K562 (cell line): ENCODE data around the gene TRABD2B. TPM values are rescaled to one million over a fixed set of nuclear protein-coding genes. Genes with fewer than 3 reads are reported as not detected.

Experiments
- ATAC-seq: fragments of 200-7000 bp; cut with Tn5 transposase; 3 replicates; pipeline ENCODE4 v1.9.1; 2020; ENCODE audit warnings: moderate library complexity
- BruUV-seq: library from RNA; stranded (reverse); fragments of 400-500 nt; replicated peaks from 2 replicates; lab custom pipeline; 2021; lab: Mats Ljungman, UMichigan
- CTCF ChIA-PET: fragments of 300-600 bp; formaldehyde crosslinking; extraction: SDS; loops from one replicate; lab custom pipeline; 2021; ENCODE audit warnings: low intra/inter-chr PET ratio; lab: Yijun Ruan, JAX
- POLR2A ChIA-PET: fragments of 300-600, 350-650 bp; sonication (Branson Sonifier 250); formaldehyde crosslinking; extraction: SDS; loops from one replicate; lab custom pipeline; 2021; ENCODE audit warnings: antibody characterized with exemption, inconsistent platforms; lab: Yijun Ruan, JAX
- DNase-seq, 4 experiments: peaks; one replicate each; pipeline versions ENCODE4 v3.0.0 to v3.0.0-alpha.2; 2011 to 2018; ENCODE audit warnings: low spot score in 3 of 4, mixed read lengths in 3 of 4; ENCODE audit errors: extremely low read depth in 1 of 4
- FAIRE-seq: peaks from 2 replicates; lab custom pipeline; 2011; peaks lifted over from hg19 to GRCh38; lab: Jason Lieb, UNC
- H2AFZ ChIP-seq: 2 replicates; pipeline ENCODE4 v1.6.0; 2011; ENCODE audit warnings: low read depth, low read length, control low read depth, inconsistent platforms
- H3K27ac ChIP-seq: fragments of 200-600 bp; 3 replicates; pipeline ENCODE4 v1.8.0; 2011; ENCODE audit warnings: low read depth, mild to moderate bottlenecking, control low read depth, inconsistent platforms, low read length, moderate library complexity, mixed read lengths; ENCODE audit errors: extremely low read depth
- H3K27me3 ChIP-seq, 2 experiments: fragments of 300-600 bp in 1 of 2; 2 replicates in 1 of 2; 3 replicates in 1 of 2; pipeline versions ENCODE4 v1.6.0 to v1.8.0; 2011; ENCODE audit warnings: inconsistent platforms in 2 of 2, low read length in 2 of 2, mild to moderate bottlenecking in 1 of 2, mixed read lengths in 1 of 2, moderate library complexity in 1 of 2; ENCODE audit not compliant: control insufficient read depth in 2 of 2, insufficient read depth in 2 of 2
- H3K36me3 ChIP-seq: fragments of 300-600 bp; 3 replicates; pipeline ENCODE4 v1.8.0; 2011; ENCODE audit warnings: mild to moderate bottlenecking, low read length, inconsistent platforms; ENCODE audit not compliant: control insufficient read depth, insufficient read depth
- H3K4me1 ChIP-seq, 2 experiments: fragments of 200-600 bp in 1 of 2; replicated peaks in 1 of 2; 2 replicates in 1 of 2; 3 replicates in 1 of 2; pipeline versions ENCODE4 v1.5.1 to v1.8.0; 2011; ENCODE audit warnings: inconsistent platforms in 2 of 2, low read length in 2 of 2, mild to moderate bottlenecking in 1 of 2, mixed read lengths in 1 of 2, moderate library complexity in 1 of 2; ENCODE audit not compliant: control insufficient read depth in 2 of 2, insufficient read depth in 2 of 2
- H3K4me2 ChIP-seq: 2 replicates; pipeline ENCODE4 v1.6.1; 2011; ENCODE audit warnings: low read length, control low read depth, inconsistent platforms, mixed read lengths; ENCODE audit not compliant: insufficient read depth
- H3K4me3 ChIP-seq: fragments of 200-600 bp; sonication (generic), shearing (Covaris generic); 2 replicates; pipeline ENCODE4 v1.5.1; 2016; ENCODE audit warnings: control low read depth, inconsistent platforms
- H3K79me2 ChIP-seq: fragments of 200-600 bp; 3 replicates; pipeline ENCODE4 v1.8.0; 2011; ENCODE audit warnings: low read length, inconsistent platforms; ENCODE audit not compliant: control insufficient read depth, insufficient read depth
- H3K9ac ChIP-seq, 2 experiments: 2 replicates each; pipeline versions ENCODE4 v1.6.0 to v1.6.1; 2011; ENCODE audit warnings: low read depth in 2 of 2, low read length in 2 of 2, control low read depth in 1 of 2, inconsistent platforms in 1 of 2, mild to moderate bottlenecking in 1 of 2, mixed read lengths in 1 of 2; ENCODE audit not compliant: insufficient read depth in 1 of 2
- H3K9me1 ChIP-seq: one replicate; pipeline ENCODE4 v1.6.0; 2011; ENCODE audit warnings: inconsistent platforms, mild to moderate bottlenecking, low read length, moderate library complexity; ENCODE audit not compliant: control insufficient read depth, insufficient read depth
- H3K9me3 ChIP-seq: replicated peaks from 2 replicates; pipeline ENCODE4 v1.5.1; 2011; ENCODE audit warnings: low read depth, low read length, inconsistent platforms; ENCODE audit not compliant: control insufficient read depth, insufficient read depth
- H4K20me1 ChIP-seq: replicated peaks from 2 replicates; pipeline ENCODE4 v1.6.1; 2011; ENCODE audit warnings: low read length, inconsistent platforms, mixed read lengths; ENCODE audit not compliant: control insufficient read depth, insufficient read depth
- CREM ChIP-seq: IDR thresholded peaks from 2 replicates; pipeline ENCODE4 v1.6.1; 2014; ENCODE audit warnings: antibody characterized with exemption, low read depth
- DMBX1 ChIP-seq: fragments of 250-450 bp; sonication (Bioruptor Pico); IDR thresholded peaks from 2 replicates; pipeline ENCODE4 v1.8.0; 2022; ENCODE audit warnings: inconsistent platforms, mild to moderate bottlenecking, moderate library complexity, borderline replicate concordance
- DPF2 ChIP-seq: fragments of 450-650 bp; IDR thresholded peaks from 2 replicates; pipeline ENCODE4 v1.6.1; 2016
- ELF1 ChIP-seq: fragments of 200-800 bp; sonication (Bioruptor generic); IDR thresholded peaks from 2 replicates; pipeline ENCODE4 v1.6.1; 2016; ENCODE audit warnings: missing genetic modification characterization, missing compliant biosample characterization
- GABPA ChIP-seq: fragments of 200-800 bp; sonication (Bioruptor generic); conservative IDR thresholded peaks from 2 replicates; pipeline ENCODE4 v1.6.1; 2016; ENCODE audit warnings: low read depth, missing genetic modification characterization, missing compliant biosample characterization
- HSF4 ChIP-seq: fragments of 250-450 bp; sonication (Bioruptor Pico); IDR thresholded peaks from 2 replicates; pipeline ENCODE4 v2.1.2; 2022; ENCODE audit warnings: mild to moderate bottlenecking, moderate library complexity, borderline replicate concordance
- ILK ChIP-seq: fragments of 450-650 bp; IDR thresholded peaks from 2 replicates; pipeline ENCODE4 v1.6.1; 2016; ENCODE audit warnings: missing genetic modification characterization, low read depth, mild to moderate bottlenecking, missing compliant biosample characterization, moderate library complexity, borderline replicate concordance
- RBM22 ChIP-seq: fragments of 200-400 bp; formaldehyde crosslinking; IDR thresholded peaks from 2 replicates; pipeline ENCODE4 v1.6.1; 2018; ENCODE audit warnings: low read length, low read depth; ENCODE audit not compliant: poor library complexity, severe bottlenecking
- SUPT5H ChIP-seq: fragments of 450-650 bp; IDR thresholded peaks from 2 replicates; pipeline ENCODE4 v1.6.1; 2016
- ZFPM2 ChIP-seq: fragments of 250-450 bp; sonication (Bioruptor Pico); IDR thresholded peaks from 2 replicates; pipeline ENCODE4 v1.5.1; 2022; ENCODE audit warnings: mild to moderate bottlenecking
- ZNF134 ChIP-seq: fragments of 250-450 bp; sonication (Bioruptor Pico); conservative IDR thresholded peaks from 2 replicates; pipeline ENCODE4 v1.4.0; 2020
- ZNF232 ChIP-seq: sonication (generic); formaldehyde crosslinking; IDR thresholded peaks from 2 replicates; pipeline ENCODE4 v1.8.0; 2022; ENCODE audit warnings: mild to moderate bottlenecking, missing genetic modification reagents
- ZNF644 ChIP-seq: fragments of 200-800 bp; sonication (Bioruptor generic); IDR thresholded peaks from 2 replicates; pipeline ENCODE4 v1.6.1; 2016; ENCODE audit warnings: low read depth, missing genetic modification characterization, missing compliant biosample characterization
- WGBS: fragments of 100-300 bp; shearing (Covaris generic); methylation state at CpG from one replicate; pipeline ENCODE4 v1.1.6; 2016; ENCODE audit warnings: low coverage, mixed read lengths; ENCODE audit not compliant: insufficient coverage; ENCODE audit errors: missing lambda C conversion rate; 5-methylcytosine and 5-hydroxymethylcytosine counted together
- in situ Hi-C: fragments of 300-500 bp; cut with MboI; formaldehyde crosslinking; loops from 4 replicates; pipeline ENCODE4 v1.15.0; 2018; ENCODE audit warnings: inconsistent platforms, mixed read lengths
- intact Hi-C: fragments of 100-400 bp; cut with micrococcal nuclease; formaldehyde crosslinking; loops from 2 replicates; pipeline ENCODE4 v1.14.2; 2022
- polyA plus RNA-seq, 8 experiments: library from polyadenylated mRNA; depleted of rRNA in 4 of 8; stranded (reverse) in 5 of 8; unstranded in 3 of 8; fragments of >200 nt; fragmentation: Nextera tagmentation in 2 of 8; fragmentation: Illumina TruSeq in 1 of 8; extraction: Ambion mirVana in 2 of 8; extraction: Trizol in 1 of 8; gene quantifications; 2 replicates each; pipeline versions ENCODE4 v1.2.1 to v1.2.3, GENCODE V29; 2011 to 2014; ENCODE audit warnings: inconsistent platforms in 1 of 8, missing spikeins in 1 of 8
- total RNA-seq, 7 experiments: library from RNA; depleted of rRNA in 6 of 7; stranded (reverse); fragments of >200 nt in 6 of 7; fragmentation: Illumina TruSeq in 2 of 7; extraction: Trizol in 2 of 7; gene quantifications; 2 replicates each; pipeline versions ENCODE4 v1.2.1 to v1.2.3, GENCODE V29; 2011 to 2021; ENCODE audit warnings: low replicate concordance in 1 of 7
- TF ChIP-seq, protein P1 (sequence below): fragments of 250-450 bp; sonication (Bioruptor Pico); IDR thresholded peaks from 2 replicates; pipeline ENCODE4 v1.4.0; 2020; ENCODE audit warnings: mild to moderate bottlenecking
- TF ChIP-seq, protein P2 (sequence below): sonication (generic); formaldehyde crosslinking; IDR thresholded peaks from 2 replicates; pipeline ENCODE4 v1.8.0; 2023; ENCODE audit warnings: mild to moderate bottlenecking, missing genetic modification reagents

TRABD2B gene
- total and polyA plus RNA-seq, 9 of the 15 experiments (the other 6 are each of a cell fraction or from before 2014, with no cell fraction given), result not detected

DNA sequence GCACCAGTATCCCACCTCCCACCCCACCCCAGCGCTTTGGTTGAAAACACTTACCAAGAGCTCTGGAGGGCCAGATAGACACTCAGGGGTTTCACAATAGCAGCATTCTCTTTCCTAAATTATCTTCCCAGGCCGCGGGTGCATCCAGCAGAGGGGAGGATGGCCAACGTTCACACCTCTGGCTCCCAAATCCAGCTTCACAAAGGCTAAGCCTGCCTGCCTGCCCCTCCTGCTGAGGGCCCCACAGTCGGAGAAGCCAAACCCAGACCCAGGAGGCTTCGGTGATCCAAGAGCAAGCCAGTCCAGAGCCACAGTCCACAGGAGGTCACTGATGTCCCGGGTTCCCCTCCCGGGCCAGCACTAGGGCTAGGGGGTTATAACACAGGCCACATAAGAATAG is 231.9 kb downstream of the TRABD2B start:
- peaks cover 18% of the 10 kb centered on the region; the same call in 1 of the 2 replicates for H4K20me1 ChIP-seq
- H3K79me2 ChIP-seq, result no peaks in the 10 kb centered on the region
- no peak overlapping the region for H3K4me3 ChIP-seq
- intact Hi-C loops (no loop called here), in situ Hi-C loops (loop anchor here (25.0 kb wide), 1 partner anchor 447 kb away; the partner anchor contains the start of gene SLC5A9)
- DNase-seq, result no peak
- TF ChIP-seq ZNF134 (CRISPR knock-in tag) (no peak), DMBX1 (no peak), ZFPM2 (CRISPR knock-in tag) (no peak), CREM (no peak), RBM22 (no peak), ZNF232 (CRISPR knock-in tag) (no peak), HSF4 (no peak), ILK (tag) (no peak), ELF1 (tag) (no peak), SUPT5H (no peak), GABPA (tag) (no peak), DPF2 (no peak), ZNF644 (no peak)
- TF ChIP-seq, protein P1, sequence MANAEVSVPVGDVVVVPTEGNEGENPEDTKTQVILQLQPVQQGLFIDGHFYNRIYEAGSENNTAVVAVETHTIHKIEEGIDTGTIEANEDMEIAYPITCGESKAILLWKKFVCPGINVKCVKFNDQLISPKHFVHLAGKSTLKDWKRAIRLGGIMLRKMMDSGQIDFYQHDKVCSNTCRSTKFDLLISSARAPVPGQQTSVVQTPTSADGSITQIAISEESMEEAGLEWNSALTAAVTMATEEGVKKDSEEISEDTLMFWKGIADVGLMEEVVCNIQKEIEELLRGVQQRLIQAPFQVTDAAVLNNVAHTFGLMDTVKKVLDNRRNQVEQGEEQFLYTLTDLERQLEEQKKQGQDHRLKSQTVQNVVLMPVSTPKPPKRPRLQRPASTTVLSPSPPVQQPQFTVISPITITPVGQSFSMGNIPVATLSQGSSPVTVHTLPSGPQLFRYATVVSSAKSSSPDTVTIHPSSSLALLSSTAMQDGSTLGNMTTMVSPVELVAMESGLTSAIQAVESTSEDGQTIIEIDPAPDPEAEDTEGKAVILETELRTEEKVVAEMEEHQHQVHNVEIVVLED (CRISPR knock-in tag), result no peak
- TF ChIP-seq, protein P2, sequence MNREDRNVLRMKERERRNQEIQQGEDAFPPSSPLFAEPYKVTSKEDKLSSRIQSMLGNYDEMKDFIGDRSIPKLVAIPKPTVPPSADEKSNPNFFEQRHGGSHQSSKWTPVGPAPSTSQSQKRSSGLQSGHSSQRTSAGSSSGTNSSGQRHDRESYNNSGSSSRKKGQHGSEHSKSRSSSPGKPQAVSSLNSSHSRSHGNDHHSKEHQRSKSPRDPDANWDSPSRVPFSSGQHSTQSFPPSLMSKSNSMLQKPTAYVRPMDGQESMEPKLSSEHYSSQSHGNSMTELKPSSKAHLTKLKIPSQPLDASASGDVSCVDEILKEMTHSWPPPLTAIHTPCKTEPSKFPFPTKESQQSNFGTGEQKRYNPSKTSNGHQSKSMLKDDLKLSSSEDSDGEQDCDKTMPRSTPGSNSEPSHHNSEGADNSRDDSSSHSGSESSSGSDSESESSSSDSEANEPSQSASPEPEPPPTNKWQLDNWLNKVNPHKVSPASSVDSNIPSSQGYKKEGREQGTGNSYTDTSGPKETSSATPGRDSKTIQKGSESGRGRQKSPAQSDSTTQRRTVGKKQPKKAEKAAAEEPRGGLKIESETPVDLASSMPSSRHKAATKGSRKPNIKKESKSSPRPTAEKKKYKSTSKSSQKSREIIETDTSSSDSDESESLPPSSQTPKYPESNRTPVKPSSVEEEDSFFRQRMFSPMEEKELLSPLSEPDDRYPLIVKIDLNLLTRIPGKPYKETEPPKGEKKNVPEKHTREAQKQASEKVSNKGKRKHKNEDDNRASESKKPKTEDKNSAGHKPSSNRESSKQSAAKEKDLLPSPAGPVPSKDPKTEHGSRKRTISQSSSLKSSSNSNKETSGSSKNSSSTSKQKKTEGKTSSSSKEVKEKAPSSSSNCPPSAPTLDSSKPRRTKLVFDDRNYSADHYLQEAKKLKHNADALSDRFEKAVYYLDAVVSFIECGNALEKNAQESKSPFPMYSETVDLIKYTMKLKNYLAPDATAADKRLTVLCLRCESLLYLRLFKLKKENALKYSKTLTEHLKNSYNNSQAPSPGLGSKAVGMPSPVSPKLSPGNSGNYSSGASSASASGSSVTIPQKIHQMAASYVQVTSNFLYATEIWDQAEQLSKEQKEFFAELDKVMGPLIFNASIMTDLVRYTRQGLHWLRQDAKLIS, result no peak
- ChIA-PET POLR2A (interaction anchor here (0.6 to 1.2 kb wide), 2 partner anchors 12 to 79 kb away, joined by 3 read pairs; no protein-coding TSS in a partner anchor), CTCF (no interaction called here)
- H3K36me3 ChIP-seq, result no peaks in the 10 kb centered on the region
- H3K9me1 ChIP-seq, result no peaks in the 10 kb centered on the region
- H3K9ac ChIP-seq, result no peak overlapping the region
- H3K27ac ChIP-seq, result no peak overlapping the region
- no peak overlapping the region for H2AFZ ChIP-seq
- H3K4me1 ChIP-seq, result peaks cover 0 to 6% of the 10 kb centered on the region in 2 experiments; a peak in 1 of 5 replicates
- 3% methylated on average over 8 of the region's 8 CpGs for WGBS
- peaks cover 4 to 65% of the 10 kb centered on the region in 2 experiments; a peak in 2 of 5 replicates for H3K27me3 ChIP-seq
- no peak for ATAC-seq
- no TSS peak for BruUV-seq
- H3K9me3 ChIP-seq, result no peaks in the 10 kb centered on the region
- FAIRE-seq, result no peak
- H3K4me2 ChIP-seq, result no peak overlapping the region
